ENCODE results near the gene TRIM2.
"Not testable (repeated sequence)": the region's sequence is repeated elsewhere in the genome, so short reads cannot be mapped to it uniquely, and the experiment has no call there.

TRIM2 gene

DNA sequence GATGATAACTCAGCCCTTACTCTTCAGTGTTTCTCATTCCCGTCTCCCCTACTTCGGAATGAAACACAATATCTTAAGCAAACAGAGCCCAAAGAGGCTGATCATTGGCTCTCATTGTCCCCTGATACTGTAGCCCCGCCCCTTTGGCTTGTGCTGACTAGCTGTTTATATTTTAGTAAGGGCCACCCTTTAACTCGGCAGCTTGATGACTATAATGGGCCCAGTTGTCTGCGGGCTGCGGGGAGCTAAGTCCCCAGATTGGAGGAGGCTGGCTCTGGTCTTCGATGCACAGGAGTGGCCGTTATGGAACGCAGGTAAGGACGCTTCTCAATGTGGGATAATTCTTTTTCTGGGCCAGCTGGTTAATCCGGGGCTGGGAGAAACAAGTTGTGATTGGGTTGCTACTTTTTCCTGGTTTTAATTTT is at the start of gene TRIM2:
Gene TRIM2 (plus strand): TSS at position 197 of the 425 bp plus-strand sequence. CDS start 88 bp downstream, at position 285.
- peaks cover 22% of the 10 kb centered on the region for H3K4me1 Mint-ChIP-seq
- peak within 1 kb of the TSS; percentile 62 for H3K4me3 Mint-ChIP-seq

DNA sequence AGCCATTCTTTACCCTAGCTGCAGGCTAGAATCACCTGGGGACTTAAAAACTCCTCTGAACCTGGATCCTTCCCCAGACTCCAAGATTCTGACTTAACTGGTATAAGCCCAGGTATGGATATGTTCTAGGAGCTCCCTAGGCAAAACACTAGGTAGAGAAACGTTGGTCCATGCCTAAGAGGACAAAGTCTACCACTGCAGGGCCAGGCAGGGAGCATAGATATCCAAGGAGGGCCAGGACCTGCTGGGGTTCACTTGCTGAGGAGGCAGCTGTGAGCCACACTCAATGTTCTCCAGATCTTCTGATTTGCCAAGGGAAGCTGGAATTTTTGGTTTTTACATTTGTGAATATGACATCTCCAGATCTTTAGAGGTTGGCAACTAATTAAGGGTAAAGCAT is 48.6 kb upstream of the TRIM2 start:
- H3K9me3 Mint-ChIP-seq = no peaks in the 10 kb centered on the region
- peaks cover 47% of the 10 kb centered on the region for H3K4me1 Mint-ChIP-seq
- H3K27ac Mint-ChIP-seq = no peak overlapping the region
- H3K4me3 Mint-ChIP-seq = no peak overlapping the region
- no peaks in the 10 kb centered on the region for H3K27me3 Mint-ChIP-seq
- no peaks in the 10 kb centered on the region for H3K36me3 Mint-ChIP-seq

More for the DNA sequence above, at the start of gene TRIM2:
- Mint-ChIP-seq H3K36me3 (no peaks in the 10 kb centered on the region), H3K27ac (no peak within 1 kb of the TSS), H3K27me3 (no peaks in the 10 kb centered on the region), H3K9me3 (no peaks in the 10 kb centered on the region)

- no peaks in the 10 kb centered on the region for H3K9me3 Mint-ChIP-seq
- no peaks in the 10 kb centered on the region for H3K27me3 Mint-ChIP-seq
- no peaks in the 10 kb centered on the region for H3K36me3 Mint-ChIP-seq
- no peak overlapping the region for H3K4me3 Mint-ChIP-seq
- no peak overlapping the region for H3K27ac Mint-ChIP-seq
- H3K4me1 Mint-ChIP-seq = peaks cover 47% of the 10 kb centered on the region
These were observed 48.0 kb upstream of the TRIM2 start for GRCh38 chr4:153156263-153156662.

DNA sequence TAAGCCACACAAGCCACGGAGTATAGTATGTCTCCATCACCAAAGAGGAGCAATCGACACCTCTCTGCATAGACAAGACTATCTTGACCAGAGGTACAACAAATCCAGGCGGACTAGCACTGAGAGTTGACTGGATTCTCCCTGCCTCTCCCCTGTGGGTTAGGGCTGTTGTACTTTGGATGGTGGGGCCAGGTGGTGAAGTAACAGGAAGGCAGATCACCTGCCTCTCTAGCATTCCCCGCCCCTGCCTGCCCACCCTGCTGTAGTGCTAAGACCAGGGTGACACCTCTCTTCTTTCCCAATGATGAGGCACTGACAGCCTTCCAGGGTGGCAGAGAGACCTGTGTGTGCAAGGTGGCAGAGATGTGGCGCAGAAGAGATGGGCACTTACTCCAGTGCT is 47.5 kb upstream of the TRIM2 start:
- Mint-ChIP-seq H3K27ac (no peak overlapping the region), H3K9me3 (no peaks in the 10 kb centered on the region), H3K4me3 (no peak overlapping the region), H3K27me3 (no peaks in the 10 kb centered on the region), H3K36me3 (no peaks in the 10 kb centered on the region), H3K4me1 (peaks cover 44% of the 10 kb centered on the region)

- Mint-ChIP-seq H3K27me3 (no peaks in the 10 kb centered on the region), H3K4me3 (no peak overlapping the region), H3K4me1 (peaks cover 27% of the 10 kb centered on the region), H3K27ac (no peak overlapping the region), H3K36me3 (no peaks in the 10 kb centered on the region), H3K9me3 (no peaks in the 10 kb centered on the region)
These were observed 45.2 kb upstream of the TRIM2 start for GRCh38 chr4:153159016-153159415.

- Mint-ChIP-seq H3K36me3 (no peaks in the 10 kb centered on the region), H3K4me1 (peaks cover 20% of the 10 kb centered on the region), H3K27ac (peak overlapping the region; percentile 81), H3K9me3 (no peaks in the 10 kb centered on the region), H3K27me3 (no peaks in the 10 kb centered on the region), H3K4me3 (peak overlapping the region; percentile 49)
These were observed 44.5 kb upstream of the TRIM2 start for GRCh38 chr4:153159728-153160221.

DNA sequence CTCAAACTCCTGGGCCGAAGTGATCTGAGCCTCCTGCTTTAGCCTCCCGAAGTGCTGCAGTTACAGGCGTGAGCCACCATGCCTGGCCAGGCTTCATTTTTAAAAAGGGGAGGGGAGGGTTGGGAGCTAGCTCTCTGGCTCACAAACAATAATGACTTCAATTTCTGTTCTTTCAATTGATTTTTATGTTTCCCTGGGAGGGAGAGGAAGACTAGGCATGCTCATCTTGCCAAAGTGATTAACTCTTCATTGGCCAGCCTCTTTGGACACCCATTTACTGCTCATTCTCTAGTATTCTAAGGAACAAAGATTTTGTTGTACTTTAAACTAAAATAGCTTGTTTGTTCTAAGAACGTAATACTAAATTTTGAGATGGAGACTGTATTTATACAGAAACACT is 43.4 kb upstream of the TRIM2 start:
- Mint-ChIP-seq H3K4me3 (no peak overlapping the region), H3K36me3 (no peaks in the 10 kb centered on the region), H3K27ac (peak overlapping the region; percentile 23), H3K27me3 (no peaks in the 10 kb centered on the region), H3K9me3 (no peaks in the 10 kb centered on the region), H3K4me1 (peaks cover 16% of the 10 kb centered on the region)

GRCh38 chr4:153161226-153161963 is 42.8 kb upstream of the TRIM2 start:
- Mint-ChIP-seq H3K9me3 (no peaks in the 10 kb centered on the region), H3K36me3 (peaks cover 1% of the 10 kb centered on the region), H3K27me3 (no peaks in the 10 kb centered on the region), H3K4me1 (peaks cover 10% of the 10 kb centered on the region), H3K4me3 (no peak overlapping the region), H3K27ac (no peak overlapping the region)

DNA sequence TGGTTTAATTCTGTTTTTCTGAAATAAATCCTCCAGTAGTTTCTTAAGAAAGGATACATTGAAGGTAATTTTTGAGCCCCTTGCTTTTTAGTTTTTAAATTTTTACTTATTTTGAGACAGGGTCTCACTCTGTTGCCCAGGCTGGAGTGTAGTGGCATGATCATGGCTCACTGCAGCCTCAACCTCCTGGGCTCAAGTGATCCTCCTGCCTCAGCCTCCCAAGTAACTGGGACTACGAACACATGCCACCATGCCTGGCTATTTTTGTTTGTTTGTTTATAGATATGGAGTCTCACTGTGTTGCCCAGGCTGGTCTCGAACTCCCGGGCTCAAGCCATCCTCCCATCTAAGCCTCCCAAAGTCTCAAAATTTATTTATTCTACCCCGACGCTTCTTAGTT is 39.0 kb upstream of the TRIM2 start:
- not testable (repeated sequence) for H3K9me3 Mint-ChIP-seq, H3K27me3 Mint-ChIP-seq, H3K4me1 Mint-ChIP-seq, H3K4me3 Mint-ChIP-seq, H3K27ac Mint-ChIP-seq, H3K36me3 Mint-ChIP-seq

DNA sequence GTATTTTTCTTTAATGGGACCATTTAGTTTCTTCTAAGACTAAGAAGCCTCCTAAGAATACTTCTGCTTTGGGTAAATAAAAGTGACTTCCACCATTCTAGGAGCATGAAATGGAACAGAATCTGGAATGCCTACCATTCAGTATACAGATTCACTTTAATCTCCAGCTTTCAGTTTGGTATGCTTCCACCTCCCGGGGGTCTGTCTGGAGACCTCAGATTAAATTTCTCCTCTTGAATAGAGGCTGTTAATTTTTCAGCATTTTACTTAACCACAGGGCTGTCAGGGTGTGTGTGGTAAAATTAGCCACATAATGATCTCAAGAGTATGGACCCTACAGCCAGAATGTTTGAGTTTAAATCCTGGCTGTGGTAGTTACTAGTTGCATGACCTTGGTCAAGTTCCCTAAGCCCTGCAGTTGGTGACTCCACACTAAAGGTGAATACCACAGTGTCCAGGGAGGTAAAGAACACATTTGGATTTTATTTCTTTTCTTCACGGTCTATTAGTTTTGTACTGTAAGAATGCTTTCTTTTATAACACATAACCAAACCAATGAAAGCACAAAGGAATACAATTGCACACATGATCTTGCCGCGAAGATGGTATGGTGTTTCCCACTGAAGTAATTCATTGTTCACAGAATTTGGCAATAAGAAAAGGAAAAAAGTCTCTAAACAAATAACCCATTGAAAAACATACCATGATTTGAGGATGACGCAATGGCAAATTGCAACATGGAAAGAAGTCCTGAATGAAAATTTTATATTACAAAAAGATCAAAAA is 37.3 kb upstream of the TRIM2 start:
- Mint-ChIP-seq H3K4me1 (no peaks in the 10 kb centered on the region), H3K27me3 (peaks cover 4% of the 10 kb centered on the region), H3K36me3 (peaks cover 1% of the 10 kb centered on the region), H3K27ac (no peak overlapping the region), H3K9me3 (no peaks in the 10 kb centered on the region), H3K4me3 (no peak overlapping the region)

- Mint-ChIP-seq H3K9me3 (no peaks in the 10 kb centered on the region), H3K36me3 (peaks cover 1% of the 10 kb centered on the region), H3K4me1 (no peaks in the 10 kb centered on the region), H3K4me3 (no peak overlapping the region), H3K27me3 (peaks cover 4% of the 10 kb centered on the region), H3K27ac (no peak overlapping the region)
These were observed 34.5 kb upstream of the TRIM2 start for GRCh38 chr4:153169776-153170175.

- Mint-ChIP-seq H3K9me3 (no peaks in the 10 kb centered on the region), H3K36me3 (peaks cover 1% of the 10 kb centered on the region), H3K27ac (no peak overlapping the region), H3K4me1 (no peaks in the 10 kb centered on the region), H3K27me3 (peaks cover 4% of the 10 kb centered on the region), H3K4me3 (no peak overlapping the region)
These were observed 33.8 kb upstream of the TRIM2 start for GRCh38 chr4:153170407-153170806.

- Mint-ChIP-seq H3K4me3 (no peak overlapping the region), H3K36me3 (no peaks in the 10 kb centered on the region)
These were observed 29.2 kb upstream of the TRIM2 start for GRCh38 chr4:153174821-153175567.

DNA sequence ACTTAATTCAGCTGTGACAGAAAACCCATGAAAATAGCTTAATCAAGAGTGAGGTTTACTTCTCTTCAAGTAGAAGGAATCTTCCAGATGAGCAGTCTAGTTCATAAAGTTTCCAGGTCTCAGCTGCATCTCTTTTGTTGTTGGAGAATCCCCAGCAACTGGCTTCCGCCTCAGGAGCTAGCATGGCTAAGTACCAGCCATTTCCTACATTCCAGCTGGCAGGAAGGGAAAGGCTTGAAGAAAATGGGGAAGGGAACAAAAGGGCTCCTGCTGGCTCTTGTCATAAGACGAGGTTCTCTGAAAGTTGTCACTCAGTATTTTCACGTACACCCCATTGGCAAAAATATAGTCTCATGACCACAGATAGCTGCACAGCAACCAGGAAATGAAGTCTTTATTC is 27.3 kb upstream of the TRIM2 start:
- no peak overlapping the region for H3K4me3 Mint-ChIP-seq
- no peak overlapping the region for H3K27ac Mint-ChIP-seq
- no peaks in the 10 kb centered on the region for H3K9me3 Mint-ChIP-seq
- no peaks in the 10 kb centered on the region for H3K27me3 Mint-ChIP-seq
- H3K4me1 Mint-ChIP-seq = no peaks in the 10 kb centered on the region
- H3K36me3 Mint-ChIP-seq = no peaks in the 10 kb centered on the region

More at GRCh38 chr4:153174821-153175567, 29.2 kb upstream of the TRIM2 start:
- Mint-ChIP-seq H3K27ac (no peak overlapping the region), H3K9me3 (no peaks in the 10 kb centered on the region), H3K4me1 (no peaks in the 10 kb centered on the region), H3K27me3 (no peaks in the 10 kb centered on the region)

DNA sequence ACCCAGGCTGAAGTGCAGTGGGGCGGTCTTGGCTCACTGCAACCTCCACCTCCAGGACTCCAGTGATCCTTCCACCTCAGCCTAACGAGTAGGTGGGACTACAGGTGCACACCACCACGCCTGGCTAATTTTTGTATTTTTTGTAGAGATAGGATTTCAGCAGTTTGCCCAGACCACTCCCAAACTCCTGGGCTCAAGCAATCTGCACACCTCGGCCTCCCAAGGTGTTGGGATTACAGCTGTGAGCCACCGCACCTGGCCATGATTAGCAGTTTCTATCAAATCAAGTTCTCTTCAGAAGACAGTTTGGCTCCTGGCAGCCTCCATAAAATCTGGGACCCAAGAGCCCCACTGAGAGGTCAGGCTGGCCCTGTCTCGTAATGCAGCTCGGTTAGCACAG is 26.4 kb upstream of the TRIM2 start:
- no peaks in the 10 kb centered on the region for H3K36me3 Mint-ChIP-seq
- H3K27ac Mint-ChIP-seq = peak overlapping the region; percentile 84
- H3K9me3 Mint-ChIP-seq = no peaks in the 10 kb centered on the region
- no peaks in the 10 kb centered on the region for H3K27me3 Mint-ChIP-seq
- H3K4me3 Mint-ChIP-seq = no peak overlapping the region
- H3K4me1 Mint-ChIP-seq = no peaks in the 10 kb centered on the region

All from activated naive CD4-positive, alpha-beta T cell treated with anti-CD3 and anti-CD28 coated beads, Interleukin-2, amount 50 U/mL, for 24 hours (primary cell).